ENCODE data around the gene RELN.
"Not testable (repeated sequence)": the region's sequence is repeated elsewhere in the genome, so short reads cannot be mapped to it uniquely, and the experiment has no call there.

Gene RELN

GRCh38 chr7:103796327-103796962, 193.0 kb downstream of the RELN start:
- no peak for DNase-seq (ENCODE audit: low spot score)
- TF ChIP-seq CTCF (IDR thresholded peaks at IDR 0.05; ENCODE audit: extremely low read depth, missing control alignments): no peak

- no peak for DNase-seq (ENCODE audit: low spot score)
- TF ChIP-seq CTCF (IDR thresholded peaks at IDR 0.05; ENCODE audit: extremely low read depth, missing control alignments): no peak
Observed at GRCh38 chr7:103795787-103796186, 193.7 kb downstream of the RELN start.

- DNase-seq (ENCODE audit: low spot score): no peak
- no peak for TF ChIP-seq CTCF (IDR thresholded peaks at IDR 0.05; ENCODE audit: extremely low read depth, missing control alignments)
Observed at GRCh38 chr7:103795107-103795506, 194.4 kb downstream of the RELN start.

GRCh38 chr7:103794424-103794823, 195.0 kb downstream of the RELN start:
- no peak for TF ChIP-seq CTCF (IDR thresholded peaks at IDR 0.05; ENCODE audit: extremely low read depth, missing control alignments)
- no peak for DNase-seq (ENCODE audit: low spot score)

- no peak for TF ChIP-seq CTCF (IDR thresholded peaks at IDR 0.05; ENCODE audit: extremely low read depth, missing control alignments)
- no peak for DNase-seq (ENCODE audit: low spot score)
Observed at GRCh38 chr7:103793614-103794013, 195.8 kb downstream of the RELN start.

- no peak for TF ChIP-seq CTCF (IDR thresholded peaks at IDR 0.05; ENCODE audit: extremely low read depth, missing control alignments)
- DNase-seq (ENCODE audit: low spot score): no peak
Observed at GRCh38 chr7:103791894-103792293, 197.6 kb downstream of the RELN start.

- DNase-seq (ENCODE audit: low spot score): not testable (repeated sequence)
Observed at GRCh38 chr7:103787041-103787440, 202.4 kb downstream of the RELN start.

GRCh38 chr7:103784646-103785286, 204.7 kb downstream of the RELN start:
- DNase-seq (ENCODE audit: low spot score): no peak
- no peak for TF ChIP-seq CTCF (IDR thresholded peaks at IDR 0.05; ENCODE audit: extremely low read depth, missing control alignments)

Data from GM20000 (cell line).